C1 segment of cervical spinal cord (tissue), 14 donors: ENCODE data around the gene PIK3R5.
A peak's percentile ranks its signal among the peaks of the same experiment; 100 is the strongest.
"Not testable (repeated sequence)": the region's sequence is repeated elsewhere in the genome, so short reads cannot be mapped to it uniquely, and the experiment has no call there.

ENCODE experiments used
- DNase-seq, 14 donors: peaks; one replicate each; lab custom pipeline; 2025; lab: John Stamatoyannopoulos, UW

Gene PIK3R5

GRCh38 chr17:8985054-8985701 is 19.7 kb upstream of the PIK3R5 start:
- DNase-seq, result no peak

GRCh38 chr17:8984225-8984624 is 18.7 kb upstream of the PIK3R5 start:
- DNase-seq, result not testable (repeated sequence)

GRCh38 chr17:8981443-8981842 is 15.9 kb upstream of the PIK3R5 start:
- DNase-seq, result no peak

- DNase-seq, result no peak
Observed at GRCh38 chr17:8979715-8980114, 14.2 kb upstream of the PIK3R5 start.

GRCh38 chr17:8976638-8977037 is 11.1 kb upstream of the PIK3R5 start:
- DNase-seq, result no peak

- DNase-seq, result no peak
Observed at GRCh38 chr17:8975091-8975725, 9.7 kb upstream of the PIK3R5 start.

- no peak for DNase-seq
Observed at GRCh38 chr17:8969901-8970300, 4.4 kb upstream of the PIK3R5 start.

- no peak for DNase-seq
Observed at GRCh38 chr17:8968503-8968902, 3.0 kb upstream of the PIK3R5 start.

- DNase-seq, result no peak
Observed at GRCh38 chr17:8967861-8968260, 2.4 kb upstream of the PIK3R5 start.

GRCh38 chr17:8966926-8967325 is 1.4 kb upstream of the PIK3R5 start:
- peak in 1 of 14 donors; percentile 17 for DNase-seq

GRCh38 chr17:8964801-8965393 is 610 bp downstream of the PIK3R5 start:
- DNase-seq, result peak in 3 of 14 donors; percentile 3 to 19 (median 12)

- DNase-seq, result no peak
Observed at GRCh38 chr17:8963647-8964258, 1.8 kb downstream of the PIK3R5 start.

- no peak for DNase-seq
Observed at GRCh38 chr17:8963014-8963413, 2.5 kb downstream of the PIK3R5 start.

GRCh38 chr17:8961829-8962228 is 3.7 kb downstream of the PIK3R5 start:
- DNase-seq, result no peak

- DNase-seq, result no peak
Observed at GRCh38 chr17:8960325-8961140, 5.0 kb downstream of the PIK3R5 start.

GRCh38 chr17:8959312-8959918 is 6.1 kb downstream of the PIK3R5 start:
- DNase-seq, result no peak

- DNase-seq, result no peak
Observed at GRCh38 chr17:8957721-8958120, 7.8 kb downstream of the PIK3R5 start.

- DNase-seq, result no peak
Observed at GRCh38 chr17:8956465-8956902, 9.0 kb downstream of the PIK3R5 start.

GRCh38 chr17:8955021-8955959 is 10.2 kb downstream of the PIK3R5 start:
- DNase-seq, result peak in 3 of 14 donors; percentile 11 to 37 (median 19)

GRCh38 chr17:8954339-8954738 is 11.2 kb downstream of the PIK3R5 start:
- DNase-seq, result peak in 7 of 14 donors; percentile 15 to 40 (median 35)
